Esophagus (tissue), 2 donors: ENCODE data around the gene TSPAN9. TPM values are rescaled to one million over a fixed set of nuclear protein-coding genes. Genes with fewer than 3 reads are reported as not detected.

Source experiments
- H3K27ac ChIP-seq, 2 donors: one replicate each; pipeline ENCODE4 v1.5.1; 2013; ENCODE audit warnings: low read depth in 2 of 2, mild to moderate bottlenecking in 2 of 2, inconsistent platforms in 1 of 2, low read length in 1 of 2, moderate library complexity in 1 of 2
- H3K27me3 ChIP-seq, 2 donors: one replicate each; pipeline ENCODE4 v1.6.1; 2013; ENCODE audit warnings: low read length in 2 of 2, control low read depth in 1 of 2, mild to moderate bottlenecking in 1 of 2; ENCODE audit not compliant: insufficient read depth in 2 of 2, control insufficient read depth in 1 of 2
- H3K36me3 ChIP-seq, 2 donors: one replicate each; pipeline ENCODE4 v1.6.1; 2013; ENCODE audit warnings: low read length in 1 of 2; ENCODE audit not compliant: control insufficient read depth in 2 of 2, insufficient read depth in 2 of 2
- H3K4me1 ChIP-seq, 2 donors: one replicate each; pipeline ENCODE4 v1.6.1; 2013; ENCODE audit warnings: low read length in 1 of 2; ENCODE audit not compliant: control insufficient read depth in 2 of 2, insufficient read depth in 2 of 2
- H3K4me3 ChIP-seq, 2 donors: one replicate each; pipeline ENCODE4 v1.5.1; 2013; ENCODE audit warnings: low read length in 2 of 2, mild to moderate bottlenecking in 2 of 2, low read depth in 1 of 2, moderate library complexity in 1 of 2
- H3K9me3 ChIP-seq, 2 donors: one replicate each; pipeline ENCODE4 v1.6.1; 2013; ENCODE audit warnings: mild to moderate bottlenecking in 2 of 2, low read depth in 1 of 2, low read length in 1 of 2, moderate library complexity in 1 of 2; ENCODE audit not compliant: control insufficient read depth in 2 of 2, insufficient read depth in 1 of 2
- WGBS, 2 donors: extraction: QIAGEN DNeasy Blood & Tissue Kit; methylation state at CpG; one replicate each; pipeline ENCODE4 v1.1.7; 2013; 5-methylcytosine and 5-hydroxymethylcytosine counted together
- polyA plus RNA-seq, 2 donors: library from polyadenylated mRNA; stranded (reverse); fragments of 200-250 nt; gene quantifications; one replicate each; pipeline ENCODE4 v1.2.3, GENCODE V29; 2013
- donor health status: healthy with polysubstance abuse.
- donor health status: Bipolar disorder and iron deficiency.

The TSPAN9 gene
- polyA plus RNA-seq, 2 donors = 8.2 to 9.2 TPM

GRCh38 chr12:3117144-3117581 lies 40.0 kb downstream of the TSPAN9 start:
- no peaks in the 10 kb centered on the region for H3K27me3 ChIP-seq
- peaks cover 0 to 4% of the 10 kb centered on the region in 2 donors for H3K36me3 ChIP-seq
- H3K9me3 ChIP-seq = no peaks in the 10 kb centered on the region
- H3K27ac ChIP-seq = no peak overlapping the region
- peaks cover 5 to 20% of the 10 kb centered on the region in 2 donors for H3K4me1 ChIP-seq
- 57 to 58% methylated on average over 10 of the region's 10 CpGs for WGBS, 2 donors
- H3K4me3 ChIP-seq = no peak overlapping the region

- Histone ChIP-seq H3K4me1 (peaks cover 5 to 20% of the 10 kb centered on the region in 2 donors), H3K9me3 (no peaks in the 10 kb centered on the region), H3K4me3 (no peak overlapping the region), H3K36me3 (peaks cover 0 to 4% of the 10 kb centered on the region in 2 donors), H3K27me3 (no peaks in the 10 kb centered on the region), H3K27ac (no peak overlapping the region)
- WGBS, 2 donors = 82 to 90% methylated on average over 3 of the region's 3 CpGs
These were observed 40.4 kb downstream of the TSPAN9 start for GRCh38 chr12:3117591-3118015.

GRCh38 chr12:3119192-3119755 lies 42.1 kb downstream of the TSPAN9 start:
- Histone ChIP-seq H3K27ac (peak overlapping the region; percentile 61 to 77), H3K27me3 (no peaks in the 10 kb centered on the region), H3K9me3 (no peaks in the 10 kb centered on the region), H3K4me1 (peaks cover 5 to 24% of the 10 kb centered on the region in 2 donors), H3K36me3 (peaks cover 0 to 4% of the 10 kb centered on the region in 2 donors), H3K4me3 (no peak overlapping the region)
- WGBS, 2 donors = 41 to 53% methylated on average over 9 of the region's 9 CpGs

DNA sequence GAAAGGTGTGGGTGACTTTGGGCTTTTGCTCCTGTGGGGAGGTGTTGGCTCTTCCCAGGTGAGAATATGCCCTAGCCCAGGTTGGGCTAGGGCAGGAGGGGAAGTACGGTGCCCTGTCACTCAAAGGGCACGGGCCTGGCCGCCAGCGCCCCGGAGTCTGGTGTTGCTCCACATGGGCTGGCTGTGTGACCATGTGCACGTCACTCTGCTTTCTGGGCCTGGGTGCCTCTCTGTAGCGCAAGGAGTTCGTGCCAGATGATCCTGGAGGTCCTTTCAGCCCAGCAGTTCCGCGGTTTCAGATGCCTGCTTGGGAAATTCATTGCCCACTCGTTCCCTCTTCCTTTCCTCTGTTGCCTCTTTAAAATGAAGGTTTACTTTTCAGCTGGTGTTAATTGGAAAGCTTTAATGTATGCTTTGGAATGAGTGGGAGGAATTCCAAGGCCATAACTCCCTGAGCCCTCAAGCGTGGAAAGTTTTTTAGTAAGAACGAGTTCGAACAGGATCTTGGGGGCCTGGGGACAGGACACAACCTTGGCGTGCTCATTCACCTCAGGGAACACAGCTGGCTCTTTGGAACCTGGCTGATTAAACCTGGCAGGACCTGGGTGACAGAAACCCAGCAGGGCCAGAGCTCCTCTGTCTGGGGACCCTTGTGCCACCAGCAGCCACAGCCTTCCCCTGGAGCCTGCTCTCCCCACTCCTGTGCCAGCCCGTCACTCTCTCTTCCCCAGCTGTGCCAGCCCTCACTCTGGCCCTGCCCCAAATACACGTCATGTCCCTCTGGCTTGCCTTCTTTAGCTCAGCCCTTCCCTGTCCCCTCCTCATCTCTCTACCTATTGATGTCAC lies 42.8 kb downstream of the TSPAN9 start:
- 21 to 35% methylated on average over 17 of the region's 17 CpGs for WGBS, 2 donors
- peaks cover 0 to 4% of the 10 kb centered on the region in 2 donors for H3K36me3 ChIP-seq
- H3K27me3 ChIP-seq = no peaks in the 10 kb centered on the region
- H3K4me1 ChIP-seq = peaks cover 5 to 24% of the 10 kb centered on the region in 2 donors
- no peak overlapping the region for H3K4me3 ChIP-seq
- peak overlapping the region; percentile 61 to 77 for H3K27ac ChIP-seq
- H3K9me3 ChIP-seq = no peaks in the 10 kb centered on the region

- Histone ChIP-seq H3K9me3 (no peaks in the 10 kb centered on the region), H3K27me3 (no peaks in the 10 kb centered on the region), H3K4me1 (peaks cover 5 to 24% of the 10 kb centered on the region in 2 donors), H3K27ac (peak overlapping the region; percentile 61 to 77), H3K36me3 (peaks cover 0 to 4% of the 10 kb centered on the region in 2 donors), H3K4me3 (no peak overlapping the region)
- 64 to 71% methylated on average over 5 of the region's 5 CpGs for WGBS, 2 donors
These were observed 43.5 kb downstream of the TSPAN9 start for GRCh38 chr12:3120701-3121100.

DNA sequence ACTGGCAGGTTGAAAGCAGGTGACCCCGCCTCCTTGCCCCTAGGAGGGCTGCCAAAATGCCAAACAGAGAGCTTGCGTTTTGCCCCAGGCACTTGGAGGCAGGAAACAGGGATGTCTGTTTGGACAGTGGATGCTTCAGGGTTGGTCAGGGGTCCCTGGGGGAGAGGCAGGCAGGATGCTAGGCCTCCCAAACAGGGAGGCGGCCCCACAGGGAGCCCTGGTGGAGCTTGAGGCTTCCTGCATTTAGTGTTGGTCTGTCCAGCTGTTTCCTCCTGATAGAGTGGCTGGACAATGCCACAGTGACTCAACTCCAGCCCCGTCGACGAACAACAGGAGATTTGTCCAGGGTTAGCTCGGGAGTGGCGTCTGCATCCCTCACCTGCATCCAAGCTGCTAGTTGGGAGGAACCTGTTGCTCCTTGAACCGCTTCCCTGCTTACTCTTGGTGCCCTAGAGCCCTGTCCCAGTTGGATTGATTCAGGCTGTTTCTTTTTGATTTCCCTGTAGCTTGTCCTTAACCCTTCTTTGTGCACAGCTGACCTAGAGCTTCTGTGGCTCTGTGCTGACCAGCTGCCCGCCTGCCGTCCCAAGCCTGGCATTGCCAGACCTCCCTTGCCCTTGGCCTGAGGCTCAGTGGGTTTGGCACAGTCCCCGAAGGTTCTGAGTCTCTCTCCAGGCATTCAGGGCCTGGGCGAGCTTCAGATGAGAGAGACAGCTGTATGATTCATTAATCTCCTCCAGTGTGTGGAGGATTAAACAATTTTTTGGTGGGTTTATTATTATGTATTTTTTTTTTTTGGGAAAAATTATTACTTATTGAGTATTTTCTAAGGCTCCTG lies 45.9 kb downstream of the TSPAN9 start:
- no peak overlapping the region for H3K4me3 ChIP-seq
- 29 to 48% methylated on average over 13 of the region's 13 CpGs for WGBS, 2 donors
- no peaks in the 10 kb centered on the region for H3K27me3 ChIP-seq
- no peaks in the 10 kb centered on the region for H3K36me3 ChIP-seq
- H3K9me3 ChIP-seq = no peaks in the 10 kb centered on the region
- peaks cover 5 to 24% of the 10 kb centered on the region in 2 donors for H3K4me1 ChIP-seq
- no peak overlapping the region for H3K27ac ChIP-seq

DNA sequence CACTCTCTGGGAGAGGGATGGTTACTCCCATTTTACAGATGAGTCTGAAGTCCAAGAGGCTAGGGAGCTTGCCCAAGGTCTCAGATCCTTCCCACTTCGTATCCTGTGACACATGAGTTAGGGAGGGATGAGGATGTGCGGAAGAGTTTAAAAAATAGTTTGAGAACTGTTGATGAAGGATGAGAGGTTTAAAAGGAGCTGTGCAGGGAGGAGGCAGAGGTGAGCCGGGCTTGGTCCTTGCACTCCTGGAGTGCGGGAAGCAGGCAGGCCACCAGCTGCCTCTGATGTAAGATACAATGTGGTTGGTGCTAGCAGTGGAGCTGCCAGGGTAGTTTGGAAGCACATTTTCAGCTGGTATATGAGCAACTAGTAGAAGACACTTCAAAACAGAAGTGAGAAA lies 46.5 kb downstream of the TSPAN9 start:
- no peaks in the 10 kb centered on the region for H3K27me3 ChIP-seq
- H3K4me1 ChIP-seq = peaks cover 5 to 23% of the 10 kb centered on the region in 2 donors
- H3K4me3 ChIP-seq = no peak overlapping the region
- H3K27ac ChIP-seq = no peak overlapping the region
- no peaks in the 10 kb centered on the region for H3K36me3 ChIP-seq
- 54 to 65% methylated on average over 4 of the region's 4 CpGs for WGBS, 2 donors
- H3K9me3 ChIP-seq = no peaks in the 10 kb centered on the region

DNA sequence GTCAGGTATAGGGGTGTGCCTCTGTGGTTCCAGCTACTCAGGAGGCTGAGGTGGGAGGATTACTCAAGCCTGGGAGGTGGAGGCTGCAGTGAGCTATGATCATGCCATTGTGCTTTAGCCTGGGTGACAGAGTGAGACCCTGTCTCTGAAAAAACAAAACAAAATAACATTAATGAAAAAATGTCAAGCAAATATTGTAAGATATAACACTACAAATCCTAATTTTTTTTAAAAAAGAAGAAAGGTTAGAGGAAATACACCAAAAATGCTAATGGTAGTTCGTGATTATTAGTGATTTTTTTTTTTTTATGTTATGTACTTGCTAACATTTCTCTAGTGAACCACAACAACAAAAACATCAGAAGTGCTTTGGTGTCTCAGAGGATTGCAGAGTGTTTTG lies 47.7 kb downstream of the TSPAN9 start:
- 88 to 91% methylated on average over 1 of the region's 1 CpG for WGBS, 2 donors
- H3K36me3 ChIP-seq = no peaks in the 10 kb centered on the region
- H3K27me3 ChIP-seq = no peaks in the 10 kb centered on the region
- no peaks in the 10 kb centered on the region for H3K9me3 ChIP-seq
- peaks cover 3 to 14% of the 10 kb centered on the region in 2 donors for H3K4me1 ChIP-seq
- no peak overlapping the region for H3K4me3 ChIP-seq
- no peak overlapping the region for H3K27ac ChIP-seq

DNA sequence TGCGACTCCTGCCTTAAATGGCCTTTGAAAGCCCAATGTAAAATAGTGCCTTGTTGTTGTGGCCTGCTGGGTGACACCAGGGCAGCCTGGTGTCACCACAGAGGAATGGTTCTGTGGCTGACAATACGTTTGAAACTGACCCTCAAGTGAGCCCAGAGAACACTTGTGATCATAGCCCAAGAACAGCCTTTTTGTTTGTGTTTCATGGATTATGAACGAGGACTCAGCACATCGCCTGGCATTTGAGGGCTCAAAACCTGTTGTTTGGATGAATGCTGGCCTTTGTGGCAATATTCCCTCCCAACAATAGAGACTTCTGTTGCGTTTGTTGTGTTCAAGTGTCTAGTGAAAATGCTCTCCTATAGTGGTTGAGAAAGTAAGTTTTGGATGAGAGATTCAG lies 48.5 kb downstream of the TSPAN9 start:
- 87 to 91% methylated on average over 5 of the region's 5 CpGs for WGBS, 2 donors
- Histone ChIP-seq H3K36me3 (no peaks in the 10 kb centered on the region), H3K27ac (no peak overlapping the region), H3K9me3 (no peaks in the 10 kb centered on the region), H3K4me1 (peaks cover 3 to 10% of the 10 kb centered on the region in 2 donors), H3K27me3 (no peaks in the 10 kb centered on the region), H3K4me3 (no peak overlapping the region)
